ENCODE data around the gene PARP16. TPM values are rescaled to one million over a fixed set of nuclear protein-coding genes. Genes with fewer than 3 reads are reported as not detected.

Gene PARP16
- total RNA-seq, 5 donors from 2014 or later (not counting 1 experiment from before 2014, with no cell fraction given): 16.2 to 23.3 (median 18.5) TPM

DNA sequence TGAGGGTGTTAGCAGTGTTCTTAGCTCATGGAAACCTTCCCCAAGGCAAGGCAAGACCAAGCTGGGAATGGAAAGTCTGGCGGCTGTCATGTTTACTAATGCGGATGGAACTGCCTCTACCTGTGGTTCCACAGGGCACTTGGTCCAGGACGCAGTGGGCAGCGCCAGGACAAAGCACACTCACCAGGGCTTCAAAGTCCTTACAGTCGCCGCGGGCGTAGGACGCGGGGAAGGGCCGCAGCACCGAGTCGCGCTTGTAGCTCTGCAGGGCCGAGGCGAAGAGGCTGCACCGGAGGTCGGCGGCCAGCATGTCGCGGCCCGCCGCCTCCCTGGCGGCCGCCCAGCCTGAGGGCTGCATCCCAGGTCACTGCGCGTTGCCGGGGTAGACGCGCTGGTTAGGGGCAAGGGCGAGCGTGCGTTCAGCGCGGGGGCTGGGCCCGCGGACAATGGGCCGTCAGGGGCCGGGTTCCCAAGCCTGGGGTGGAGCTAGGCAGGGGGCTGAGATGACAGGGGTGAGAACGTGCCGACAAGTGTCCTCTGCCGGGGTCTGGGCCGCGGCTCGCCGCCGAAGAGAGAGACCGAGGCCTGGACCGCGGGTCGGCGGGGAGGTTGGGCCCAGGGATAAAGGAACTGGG lies 497 bp downstream of the PARP16 start:
- peak in 2 of 35 experiments; percentile 22 to 40 for DNase-seq
- peak overlapping the region; percentile 86 to 91 for H3K4me3 ChIP-seq (ENCODE audit: control insufficient read depth in 1 of 2, extremely low read depth in 1 of 2, low read length in 1 of 2)
- Mint-ChIP-seq H3K27ac (peak overlapping the region; percentile 82 to 93), H3K9me3 (no peaks in the 10 kb centered on the region), H3K4me3 (peak overlapping the region; percentile 84 to 88 (median 86)), H3K4me1 (peaks cover 43 to 46% (median 46%) of the 10 kb centered on the region in 3 donors), H3K36me3 (peaks cover 13% of the 10 kb centered on the region), H3K27me3 (no peaks in the 10 kb centered on the region)
- POLR2A ChIA-PET: interaction anchor here (0.5 to 2.7 kb wide), 10 partner anchors 9 to 1165 kb away, joined by 3 to 42 read pairs (median 6); partner anchors contain the start of genes CLPX (in 1 of the 2), RNU5A-1 (in 1 of the 2) and RNU5B-1 (in 1 of the 2)
- no peaks in the 10 kb centered on the region for H3K36me3 ChIP-seq (ENCODE audit: control insufficient read depth in 2 of 2, extremely low read depth in 1 of 2, insufficient read depth in 1 of 2, low read length in 1 of 2)
- peak overlapping the region; percentile 70 for H3K27ac ChIP-seq (ENCODE audit: low read length)
- H3K9me3 ChIP-seq: no peaks in the 10 kb centered on the region
- CTCF ChIA-PET: interaction anchor here in 1 of 2 donors (0.5 to 3.4 kb wide), 11 partner anchors 8 to 1779 kb away, joined by 3 to 13 read pairs (median 4); partner anchors contain the start of genes CILP, CLPX and RNU5B-1
- ATAC-seq (replicated peaks in 1 of 4): peak; percentile 15 to 28 (median 24)
- H3K4me1 ChIP-seq (ENCODE audit: control insufficient read depth in 1 of 2, extremely low read depth in 1 of 2, insufficient read depth in 2 of 2, low read length in 2 of 2): peaks cover 9 to 34% of the 10 kb centered on the region in 2 experiments
- under 1% methylated on average over 52 of the region's 52 CpGs for WGBS (ENCODE audit: insufficient coverage)
- H3K27me3 ChIP-seq (replicated peaks in 1 of 2; ENCODE audit: control insufficient read depth in 2 of 2, extremely low read depth in 1 of 2, insufficient read depth in 2 of 2, low read length in 1 of 2): no peaks in the 10 kb centered on the region

GRCh38 chr15:65285291-65286068 lies 1.2 kb downstream of the PARP16 start:
- Mint-ChIP-seq H3K27me3 (no peaks in the 10 kb centered on the region), H3K27ac (peak overlapping the region; percentile 82 to 93), H3K4me1 (peaks cover 46 to 52% (median 48%) of the 10 kb centered on the region in 3 donors), H3K4me3 (peak overlapping the region; percentile 84 to 88 (median 86)), H3K9me3 (no peaks in the 10 kb centered on the region), H3K36me3 (peaks cover 13% of the 10 kb centered on the region)
- no peaks in the 10 kb centered on the region for H3K27me3 ChIP-seq (replicated peaks in 1 of 2; ENCODE audit: control insufficient read depth in 2 of 2, extremely low read depth in 1 of 2, insufficient read depth in 2 of 2, low read length in 1 of 2)
- H3K27ac ChIP-seq (ENCODE audit: low read length): peak overlapping the region; percentile 44
- POLR2A ChIA-PET: interaction anchor here (0.6 to 2.7 kb wide), 8 partner anchors 8 to 112 kb away, joined by 3 to 42 read pairs (median 6); partner anchors contain the start of genes CLPX (in 1 of the 2), RNU5A-1 (in 1 of the 2) and RNU5B-1 (in 1 of the 2)
- H3K4me1 ChIP-seq (ENCODE audit: control insufficient read depth in 1 of 2, extremely low read depth in 1 of 2, insufficient read depth in 2 of 2, low read length in 2 of 2): peaks cover 9 to 34% of the 10 kb centered on the region in 2 experiments
- CTCF ChIA-PET: interaction anchor here in 1 of 2 donors (0.5 to 3.4 kb wide), 5 partner anchors 13 to 252 kb away, joined by 4 to 13 read pairs (median 8); partner anchors contain the start of gene RNU5B-1
- no peaks in the 10 kb centered on the region for H3K9me3 ChIP-seq
- ATAC-seq (replicated peaks in 1 of 4): no peak
- peak overlapping the region; percentile 86 to 91 for H3K4me3 ChIP-seq (ENCODE audit: control insufficient read depth in 1 of 2, extremely low read depth in 1 of 2, low read length in 1 of 2)
- no peaks in the 10 kb centered on the region for H3K36me3 ChIP-seq (ENCODE audit: control insufficient read depth in 2 of 2, extremely low read depth in 1 of 2, insufficient read depth in 1 of 2, low read length in 1 of 2)
- 84% methylated on average over 7 of the region's 10 CpGs for WGBS (ENCODE audit: insufficient coverage)
- no peak for DNase-seq

DNA sequence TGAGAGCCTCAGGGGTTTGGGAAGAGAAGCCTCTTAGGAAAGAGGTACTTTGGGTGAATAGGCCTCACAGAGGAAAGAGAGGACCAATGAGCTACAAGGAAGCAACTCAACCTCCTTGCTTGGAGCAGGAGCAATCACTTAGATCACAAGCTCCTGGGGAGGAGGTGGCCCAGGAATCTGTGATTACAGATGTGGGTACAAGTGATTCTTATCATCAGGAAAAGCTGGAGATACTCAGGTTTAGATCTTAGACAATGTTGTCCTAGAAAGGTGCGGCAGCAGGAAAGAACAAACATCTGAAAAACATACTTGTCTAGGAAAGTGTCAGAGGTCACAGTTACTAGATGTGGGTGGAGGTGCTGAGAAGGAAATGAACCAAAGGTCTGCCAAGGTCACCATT lies 8.2 kb downstream of the PARP16 start:
- peaks cover 55 to 70% (median 68%) of the 10 kb centered on the region in 3 donors for H3K4me1 Mint-ChIP-seq
- DNase-seq (no peak), ATAC-seq (replicated peaks in 1 of 4) (no peak)
- Histone ChIP-seq H3K4me1 (ENCODE audit: control insufficient read depth in 1 of 2, extremely low read depth in 1 of 2, insufficient read depth in 2 of 2, low read length in 2 of 2) (peaks cover 20 to 45% of the 10 kb centered on the region in 2 experiments), H3K4me3 (ENCODE audit: control insufficient read depth in 1 of 2, extremely low read depth in 1 of 2, low read length in 1 of 2) (no peak overlapping the region), H3K36me3 (ENCODE audit: control insufficient read depth in 2 of 2, extremely low read depth in 1 of 2, insufficient read depth in 1 of 2, low read length in 1 of 2) (peaks cover 3 to 8% of the 10 kb centered on the region in 2 donors), H3K9me3 (no peaks in the 10 kb centered on the region), H3K27me3 (replicated peaks in 1 of 2; ENCODE audit: control insufficient read depth in 2 of 2, extremely low read depth in 1 of 2, insufficient read depth in 2 of 2, low read length in 1 of 2) (no peaks in the 10 kb centered on the region), H3K27ac (ENCODE audit: low read length) (no peak overlapping the region)
- 43% methylated on average over 1 of the region's 1 CpG for WGBS (ENCODE audit: insufficient coverage)
- H3K4me3 Mint-ChIP-seq: no peak overlapping the region
- no peaks in the 10 kb centered on the region for H3K27me3 Mint-ChIP-seq
- ChIA-PET CTCF (interaction anchor here in 1 of 2 donors (0.6 to 1.0 kb wide), 2 partner anchors 8 to 686 kb away, joined by 3 read pairs; partner anchors contain the start of gene PARP16), POLR2A (no interaction called here)
- H3K9me3 Mint-ChIP-seq: no peaks in the 10 kb centered on the region
- peaks cover 13% of the 10 kb centered on the region for H3K36me3 Mint-ChIP-seq
- H3K27ac Mint-ChIP-seq: peak overlapping the region in 1 of 2 donors; percentile 50

DNA sequence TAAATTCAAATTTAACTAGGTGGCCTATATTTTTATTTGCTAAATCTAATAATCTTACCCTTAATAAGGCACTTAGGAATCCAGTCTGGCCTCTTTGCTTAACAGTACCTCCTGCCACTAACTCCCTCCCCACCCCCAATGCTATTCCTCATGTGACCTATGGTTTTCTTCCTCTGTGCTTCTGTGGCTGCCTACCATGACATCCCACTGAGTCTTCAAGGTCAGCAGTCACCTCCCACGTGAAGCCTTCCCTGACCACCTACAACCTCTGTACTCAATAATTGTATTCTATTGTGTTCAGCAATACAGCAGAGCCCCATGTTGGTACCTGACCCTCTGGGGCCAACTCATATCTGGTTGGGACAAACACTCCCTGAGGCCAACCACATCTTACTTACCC lies 9.7 kb downstream of the PARP16 start:
- no peaks in the 10 kb centered on the region for H3K27me3 ChIP-seq (replicated peaks in 1 of 2; ENCODE audit: control insufficient read depth in 2 of 2, extremely low read depth in 1 of 2, insufficient read depth in 2 of 2, low read length in 1 of 2)
- CTCF ChIA-PET: interaction anchor here in 1 of 2 donors (0.7 kb wide), 1 partner anchor 15 kb away, joined by 4 read pairs; no protein-coding TSS in a partner anchor
- DNase-seq: no peak
- Mint-ChIP-seq H3K9me3 (no peaks in the 10 kb centered on the region), H3K36me3 (peaks cover 4% of the 10 kb centered on the region), H3K4me1 (peaks cover 45 to 59% (median 55%) of the 10 kb centered on the region in 3 donors), H3K27ac (peak overlapping the region; percentile 28 to 69), H3K4me3 (no peak overlapping the region), H3K27me3 (no peaks in the 10 kb centered on the region)
- peaks cover 3 to 8% of the 10 kb centered on the region in 2 donors for H3K36me3 ChIP-seq (ENCODE audit: control insufficient read depth in 2 of 2, extremely low read depth in 1 of 2, insufficient read depth in 1 of 2, low read length in 1 of 2)
- ATAC-seq (replicated peaks in 1 of 4): no peak
- peaks cover 20 to 42% of the 10 kb centered on the region in 2 experiments for H3K4me1 ChIP-seq (ENCODE audit: control insufficient read depth in 1 of 2, extremely low read depth in 1 of 2, insufficient read depth in 2 of 2, low read length in 2 of 2)
- no peaks in the 10 kb centered on the region for H3K9me3 ChIP-seq
- POLR2A ChIA-PET: interaction anchor here in 1 of 2 donors (0.6 to 0.8 kb wide), 3 partner anchors 9 to 17 kb away, joined by 4 to 5 read pairs (median 5); no protein-coding TSS in a partner anchor
- H3K4me3 ChIP-seq (ENCODE audit: control insufficient read depth in 1 of 2, extremely low read depth in 1 of 2, low read length in 1 of 2): no peak overlapping the region
- H3K27ac ChIP-seq (ENCODE audit: low read length): no peak overlapping the region
- 60% methylated on average over 1 of the region's 1 CpG for WGBS (ENCODE audit: insufficient coverage)

DNA sequence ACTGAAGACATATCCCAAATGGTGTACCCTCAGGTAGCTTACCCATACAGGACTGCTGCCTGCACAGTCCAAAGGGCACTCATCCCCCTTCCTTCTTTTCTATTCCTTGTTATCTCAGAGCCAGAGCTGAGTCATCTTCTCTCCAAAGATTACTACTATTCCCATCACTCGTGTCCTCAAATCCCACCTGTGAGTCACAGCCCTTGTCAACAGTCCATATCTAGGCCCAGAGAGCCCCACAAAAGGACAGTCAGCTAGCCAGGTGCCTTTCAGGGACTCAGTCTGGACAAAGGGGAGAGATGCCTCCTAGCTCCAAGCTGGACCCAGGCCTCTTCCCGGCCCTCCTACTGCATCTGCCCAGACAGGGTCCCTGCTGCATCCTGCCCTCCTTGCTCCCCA lies 11.0 kb downstream of the PARP16 start:
- no peaks in the 10 kb centered on the region for H3K27me3 ChIP-seq (replicated peaks in 1 of 2; ENCODE audit: control insufficient read depth in 2 of 2, extremely low read depth in 1 of 2, insufficient read depth in 2 of 2, low read length in 1 of 2)
- DNase-seq: no peak
- H3K9me3 ChIP-seq: no peaks in the 10 kb centered on the region
- Mint-ChIP-seq H3K9me3 (no peaks in the 10 kb centered on the region), H3K27me3 (no peaks in the 10 kb centered on the region), H3K27ac (peak overlapping the region; percentile 62 to 76), H3K4me3 (peak overlapping the region in 1 of 3 donors; percentile 52), H3K4me1 (peaks cover 45 to 57% (median 49%) of the 10 kb centered on the region in 3 donors), H3K36me3 (peaks cover 4% of the 10 kb centered on the region)
- ChIA-PET POLR2A (interaction anchor here (0.7 to 1.7 kb wide), 2 partner anchors 29 to 281 kb away, joined by 3 to 7 read pairs; partner anchors contain the start of gene RNU5B-1 (in 1 of the 2)), CTCF (interaction anchor here in 1 of 2 donors (1.1 kb wide), 1 partner anchor 11 kb away, joined by 4 read pairs; the partner anchor contains the start of gene PARP16)
- peak overlapping the region; percentile 39 for H3K27ac ChIP-seq (ENCODE audit: low read length)
- no peak overlapping the region for H3K4me3 ChIP-seq (ENCODE audit: control insufficient read depth in 1 of 2, extremely low read depth in 1 of 2, low read length in 1 of 2)
- peaks cover 20 to 42% of the 10 kb centered on the region in 2 experiments for H3K4me1 ChIP-seq (ENCODE audit: control insufficient read depth in 1 of 2, extremely low read depth in 1 of 2, insufficient read depth in 2 of 2, low read length in 2 of 2)
- WGBS (ENCODE audit: insufficient coverage): 88% methylated on average over 2 of the region's 2 CpGs
- peak in 1 of 4 experiments; percentile 10 for ATAC-seq (replicated peaks in 1 of 4)
- H3K36me3 ChIP-seq (ENCODE audit: control insufficient read depth in 2 of 2, extremely low read depth in 1 of 2, insufficient read depth in 1 of 2, low read length in 1 of 2): peaks cover 3 to 10% of the 10 kb centered on the region in 2 donors
